ENCODE results near the gene RTKN. TPM values are rescaled to one million over a fixed set of nuclear protein-coding genes. Genes with fewer than 3 reads are reported as not detected.

Gene RTKN
- total RNA-seq, result 9.4 and 17.5 TPM in 2 replicates

GRCh38 chr2:74441690-74442482 lies at the start of gene RTKN:
TSS of gene RTKN (minus strand) at chr2:74441937. CDS start at chr2:74441816, 121 bp downstream.

DNA sequence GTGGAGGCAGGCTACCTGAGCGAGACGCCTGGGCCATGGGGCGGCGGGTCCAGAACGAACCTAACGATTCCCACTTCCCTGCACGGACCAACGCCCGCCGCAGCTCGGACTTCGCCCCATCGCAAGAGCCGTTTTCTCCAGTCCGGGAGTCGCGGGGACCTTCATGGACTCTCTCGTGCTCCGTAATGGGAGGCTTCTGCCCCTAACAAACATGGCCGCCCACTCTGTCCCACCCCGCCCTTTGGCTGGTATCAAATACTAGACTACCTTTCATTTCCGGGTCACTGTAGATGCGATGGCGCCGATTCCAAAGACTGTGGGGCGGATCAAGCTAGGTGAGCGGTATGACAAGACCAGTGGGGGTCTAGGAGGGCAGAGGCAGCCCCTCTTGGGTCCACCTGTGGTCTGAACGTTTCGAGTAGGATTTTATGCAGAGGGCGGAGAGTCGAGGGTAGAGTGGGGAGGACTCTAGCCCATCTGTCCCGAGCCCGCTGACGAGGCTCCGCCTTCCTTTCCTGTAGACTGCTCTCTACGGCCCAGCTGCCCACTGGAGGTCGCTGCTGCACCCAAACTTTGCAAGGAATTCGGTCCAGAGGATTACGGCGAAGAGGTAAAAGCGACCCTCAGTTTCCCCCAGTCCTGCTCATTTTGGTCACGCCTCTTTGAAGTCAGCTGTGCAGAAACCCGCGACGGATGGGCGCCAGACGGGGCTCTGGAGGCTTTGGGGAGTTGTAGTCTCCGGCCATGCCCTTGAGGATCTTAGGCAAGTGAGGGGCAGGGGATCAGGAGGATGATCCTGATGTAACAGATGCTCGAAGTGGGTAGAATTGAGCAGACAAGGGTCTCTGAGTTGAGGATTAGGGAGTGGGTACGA lies 41.3 kb upstream of the RTKN start, which contains the start of the genes CCDC142 and TTC31:
Gene CCDC142 (minus strand): TSS at position 198 of the 874 bp plus-strand sequence. CDS start 161 bp downstream, at position 37.
Gene TTC31 (plus strand): TSS at position 281 of the 874 bp plus-strand sequence. CDS start 15 bp downstream, at position 296.

DNA sequence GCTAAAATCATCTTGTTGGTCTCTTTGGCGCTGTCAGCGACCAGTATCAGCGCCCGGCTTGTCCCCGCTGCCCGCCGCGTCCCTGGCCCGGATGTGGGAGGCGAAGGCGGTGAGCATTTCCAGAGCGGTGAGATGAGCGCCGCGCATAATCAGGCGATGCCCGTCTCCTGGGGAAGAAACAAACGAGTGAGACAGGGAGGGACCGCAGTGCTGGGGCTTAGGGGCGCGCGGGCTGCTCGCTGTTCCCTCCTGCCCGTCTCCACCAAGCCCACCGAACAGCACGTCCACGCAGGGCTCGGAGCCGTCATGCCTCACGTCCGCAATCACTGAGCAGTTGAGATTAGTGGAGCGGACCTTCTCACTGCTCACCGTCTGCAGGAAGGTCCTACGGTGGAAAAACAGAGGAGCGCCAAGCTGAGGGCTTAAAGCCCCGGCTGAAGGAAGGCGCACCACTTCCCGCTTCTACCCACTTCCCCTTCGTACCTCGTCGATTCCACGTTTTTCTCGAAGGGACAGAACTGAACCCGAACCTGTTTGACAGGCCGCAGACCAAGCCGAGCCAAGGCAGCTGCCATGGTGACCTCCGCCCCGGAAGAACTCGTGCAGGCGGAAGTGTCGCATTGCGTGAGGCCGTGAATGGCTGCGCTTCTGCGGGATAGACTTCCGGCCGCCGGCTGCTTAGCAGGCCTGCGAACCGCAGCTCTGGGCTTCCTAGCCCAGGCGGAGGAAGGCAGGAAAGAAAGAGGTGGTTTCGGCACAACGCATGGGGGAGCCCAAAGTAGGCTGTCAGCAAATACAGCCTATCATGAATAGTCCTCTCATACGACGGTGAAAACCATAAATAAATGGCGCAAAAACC lies 30.6 kb upstream of the RTKN start, which contains the start of gene MRPL53:
Gene MRPL53 (minus strand): TSS at position 595 of the 859 bp plus-strand sequence. CDS start 20 bp downstream, at position 575.

GRCh38 chr2:74458132-74458937 lies 16.6 kb upstream of the RTKN start, which contains the start of gene WBP1:
TSS of gene WBP1 (plus strand) at chr2:74458438. CDS start at chr2:74458603, 165 bp downstream.

DNA sequence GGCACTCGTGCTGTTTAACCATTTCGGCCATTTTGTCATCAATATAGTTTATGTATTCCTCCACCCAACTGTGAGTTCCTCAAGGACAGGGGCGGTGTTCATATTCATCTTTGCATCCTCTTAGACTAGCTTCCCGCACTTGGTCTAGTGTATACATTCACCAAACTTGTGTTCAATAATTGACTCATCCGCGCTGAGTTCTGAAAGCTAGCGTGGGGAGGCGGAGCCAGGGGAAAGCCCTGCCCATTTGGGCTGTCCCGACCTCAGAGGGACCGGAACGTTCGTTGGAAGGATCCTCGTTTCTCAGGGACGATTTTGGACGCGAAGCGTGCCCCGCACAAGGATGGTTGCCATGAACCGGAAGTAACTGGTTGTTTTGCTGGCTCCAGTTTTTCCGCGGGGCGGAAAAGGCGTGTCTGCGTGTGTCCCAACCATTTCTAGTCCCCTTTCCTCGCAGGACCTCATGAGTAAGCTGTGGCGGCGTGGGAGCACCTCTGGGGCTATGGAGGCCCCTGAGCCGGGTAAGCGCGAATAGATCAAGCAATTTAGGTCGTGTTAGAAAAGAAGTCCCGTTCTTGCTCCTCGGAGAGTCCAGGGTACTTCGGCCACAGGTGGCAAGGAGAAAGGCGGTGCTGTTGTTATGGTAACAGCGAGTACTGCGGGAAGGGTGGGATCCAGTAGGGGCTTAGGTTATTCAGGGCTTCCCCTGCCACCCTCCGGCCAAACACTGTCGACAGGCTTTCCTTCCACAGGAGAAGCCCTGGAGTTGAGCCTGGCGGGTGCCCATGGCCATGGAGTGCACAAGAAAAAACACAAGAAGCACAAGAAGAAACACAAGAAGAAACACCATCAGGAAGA lies 13.1 kb upstream of the RTKN start, which contains the start of gene INO80B:
Gene INO80B (plus strand): TSS at position 434 of the 858 bp plus-strand sequence. CDS start 30 bp downstream, at position 464.

DNA sequence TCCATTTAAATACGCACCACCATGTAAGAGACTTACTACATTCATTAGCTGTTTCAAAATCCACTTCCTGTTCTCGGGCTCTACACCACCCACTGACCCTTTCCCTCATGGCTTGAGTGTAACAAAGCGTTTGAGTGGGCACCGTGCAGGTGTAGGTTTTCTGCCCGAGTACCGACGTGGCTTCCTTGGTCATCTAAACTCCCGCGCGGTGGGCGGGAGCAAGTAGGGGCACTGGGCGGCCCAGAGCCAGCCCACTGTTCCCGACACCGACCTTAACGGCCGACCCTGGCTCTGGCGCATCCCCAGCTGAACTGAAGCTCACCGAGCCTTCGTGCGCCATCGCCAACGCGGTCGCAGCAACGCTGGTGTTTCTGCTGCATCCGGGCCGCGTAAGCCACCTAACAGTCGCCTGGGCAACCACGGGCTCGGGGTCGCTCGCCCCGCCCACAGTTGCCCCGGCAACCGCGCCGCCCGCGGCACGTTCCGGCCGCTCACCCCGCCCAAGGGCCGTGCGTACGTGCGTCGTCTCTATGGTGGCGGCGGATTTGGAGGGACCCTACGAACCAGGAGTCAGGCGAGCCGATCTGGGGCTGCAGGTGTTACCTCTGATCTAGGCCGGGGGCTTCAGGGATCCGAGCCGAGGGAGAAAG lies 20.4 kb downstream of the RTKN start, which contains the start of the genes C2orf81 and WDR54:
Gene C2orf81 (minus strand): TSS at position 399 of the 650 bp plus-strand sequence. CDS start 59 bp downstream, at position 340.
Gene WDR54 (plus strand): TSS at position 510 of the 650 bp plus-strand sequence. CDS start 424 bp downstream, outside the sequence.

GRCh38 chr2:74379851-74380789 lies 61.6 kb downstream of the RTKN start, which contains the start of gene DCTN1:
TSS of gene DCTN1 (minus strand) at chr2:74380311. CDS start at chr2:74380037, 274 bp downstream.

Other genes with a start within 250 kb of the RTKN start
- 129 and 251 TPM in 2 replicates for gene MTHFD2, start 243.3 kb downstream of the RTKN start, total RNA-seq
- gene SLC4A5, start 98.5 kb downstream of the RTKN start, total RNA-seq, result 0.29 and 0.44 TPM in 2 replicates
- gene DCTN1, start 61.6 kb downstream of the RTKN start, total RNA-seq, result 144 and 149 TPM in 2 replicates
- 0.66 and 1.6 TPM in 2 replicates for gene C2orf81, start 20.3 kb downstream of the RTKN start, total RNA-seq
- gene WDR54, start 20.2 kb downstream of the RTKN start, total RNA-seq, result 20.8 and 45.7 TPM in 2 replicates
- 12.9 and 19.3 TPM in 2 replicates for gene INO80B, start 13.2 kb upstream of the RTKN start, total RNA-seq
- 28.3 and 51.9 TPM in 2 replicates for gene WBP1, start 16.5 kb upstream of the RTKN start, total RNA-seq
- 79.7 and 81.8 TPM in 2 replicates for gene MOGS, start 23.4 kb upstream of the RTKN start, total RNA-seq
- 19.3 and 57.1 TPM in 2 replicates for gene MRPL53, start 30.7 kb upstream of the RTKN start, total RNA-seq
- 24.7 and 35.1 TPM in 2 replicates for gene CCDC142, start 41.1 kb upstream of the RTKN start, total RNA-seq
- 19.9 and 22.8 TPM in 2 replicates for gene TTC31, start 41.1 kb upstream of the RTKN start, total RNA-seq
- gene LBX2, start 57.7 kb upstream of the RTKN start, total RNA-seq, result 1.9 and 3.1 TPM in 2 replicates
- 23.6 and 27.8 TPM in 2 replicates for gene PCGF1, start 65.8 kb upstream of the RTKN start, total RNA-seq
- not detected in 2 replicates for gene TLX2, start 72.5 kb upstream of the RTKN start, total RNA-seq
- not detected in 2 replicates for gene DQX1, start 84.3 kb upstream of the RTKN start, total RNA-seq
- 96.1 and 152 TPM in 2 replicates for gene AUP1, start 87.8 kb upstream of the RTKN start, total RNA-seq
- gene HTRA2, start 88.0 kb upstream of the RTKN start, total RNA-seq, result 44.9 and 54.1 TPM in 2 replicates
- 2.0 and 2.9 TPM in 2 replicates for gene LOXL3, start 112.0 kb upstream of the RTKN start, total RNA-seq
- gene DOK1, start 112.8 kb upstream of the RTKN start, total RNA-seq, result 9.2 and 10.2 TPM in 2 replicates
- not detected in 2 replicates for gene M1AP, start 206.4 kb upstream of the RTKN start, total RNA-seq
- 4.0 and 5.3 TPM in 2 replicates for gene SEMA4F, start 212.3 kb upstream of the RTKN start, total RNA-seq